ENCODE data around the gene TMED10.

TMED10 gene

GRCh38 chr14:75205591-75205990 lies 29.2 kb upstream of the TMED10 start:
- TF ChIP-seq CTCF (conservative IDR thresholded peaks at IDR 0.05; ENCODE audit: low read depth, low read length): no peak
- DNase-seq (ENCODE audit: low read depth): peak; percentile 30
- no peak overlapping the region for H3K4me3 ChIP-seq (ENCODE audit: low read depth, low read length)

- no peak for TF ChIP-seq CTCF (conservative IDR thresholded peaks at IDR 0.05; ENCODE audit: low read depth, low read length)
- no peak overlapping the region for H3K4me3 ChIP-seq (ENCODE audit: low read depth, low read length)
- peak; percentile 54 for DNase-seq (ENCODE audit: low read depth)
Measured at GRCh38 chr14:75204116-75204515, 27.7 kb upstream of the TMED10 start.

GRCh38 chr14:75202657-75203056 lies 26.2 kb upstream of the TMED10 start:
- TF ChIP-seq CTCF (conservative IDR thresholded peaks at IDR 0.05; ENCODE audit: low read depth, low read length): no peak

GRCh38 chr14:75201087-75201486 lies 24.7 kb upstream of the TMED10 start:
- TF ChIP-seq CTCF (conservative IDR thresholded peaks at IDR 0.05; ENCODE audit: low read depth, low read length): no peak

More at GRCh38 chr14:75202657-75203056, 26.2 kb upstream of the TMED10 start:
- DNase-seq (ENCODE audit: low read depth): peak; percentile 18
- H3K4me3 ChIP-seq (ENCODE audit: low read depth, low read length): no peak overlapping the region

GRCh38 chr14:75200451-75200850 lies 24.0 kb upstream of the TMED10 start:
- no peak overlapping the region for H3K4me3 ChIP-seq (ENCODE audit: low read depth, low read length)
- no peak for DNase-seq (ENCODE audit: low read depth)
- no peak for TF ChIP-seq CTCF (conservative IDR thresholded peaks at IDR 0.05; ENCODE audit: low read depth, low read length)

More at GRCh38 chr14:75201087-75201486, 24.7 kb upstream of the TMED10 start:
- no peak for DNase-seq (ENCODE audit: low read depth)
- H3K4me3 ChIP-seq (ENCODE audit: low read depth, low read length): no peak overlapping the region

GRCh38 chr14:75198291-75198933 lies 22.0 kb upstream of the TMED10 start:
- peak; percentile 79 for DNase-seq (ENCODE audit: low read depth)
- H3K4me3 ChIP-seq (ENCODE audit: low read depth, low read length): no peak overlapping the region
- TF ChIP-seq CTCF (conservative IDR thresholded peaks at IDR 0.05; ENCODE audit: low read depth, low read length): no peak

GRCh38 chr14:75197338-75197737 lies 20.9 kb upstream of the TMED10 start:
- no peak for TF ChIP-seq CTCF (conservative IDR thresholded peaks at IDR 0.05; ENCODE audit: low read depth, low read length)
- no peak for DNase-seq (ENCODE audit: low read depth)
- no peak overlapping the region for H3K4me3 ChIP-seq (ENCODE audit: low read depth, low read length)

Data from choroid plexus epithelial cell (primary cell).